NCI-H446 (cell line): Measurements from ENCODE around the gene NEUROG3.

ENCODE experiments used
- DNase-seq, 2 experiments: peaks; one replicate each; lab custom pipeline; 2025; lab: John Stamatoyannopoulos, UW

The NEUROG3 gene

GRCh38 chr10:69573056-69573806 lies at the start of gene NEUROG3:
Gene NEUROG3 (minus strand): TSS chr10:69573422. CDS start chr10:69573043, 379 bp downstream.
- DNase-seq: no peak

GRCh38 chr10:69620625-69621024 lies 47.4 kb upstream of the NEUROG3 start:
- DNase-seq: no peak

- DNase-seq: no peak
Observed at GRCh38 chr10:69619626-69620025, 46.4 kb upstream of the NEUROG3 start.

- no peak for DNase-seq
Observed at GRCh38 chr10:69618746-69619145, 45.5 kb upstream of the NEUROG3 start.

GRCh38 chr10:69616358-69616757 lies 43.1 kb upstream of the NEUROG3 start:
- no peak for DNase-seq

GRCh38 chr10:69614130-69614529 lies 40.9 kb upstream of the NEUROG3 start:
- DNase-seq: no peak

- DNase-seq: no peak
Observed at GRCh38 chr10:69612760-69613159, 39.5 kb upstream of the NEUROG3 start.

- no peak for DNase-seq
Observed at GRCh38 chr10:69609077-69609476, 35.9 kb upstream of the NEUROG3 start.

- DNase-seq: no peak
Observed at GRCh38 chr10:69600761-69601330, 27.6 kb upstream of the NEUROG3 start.

GRCh38 chr10:69588358-69588757 lies 15.1 kb upstream of the NEUROG3 start:
- no peak for DNase-seq

- no peak for DNase-seq
Observed at GRCh38 chr10:69584624-69585023, 11.4 kb upstream of the NEUROG3 start.

- no peak for DNase-seq
Observed at GRCh38 chr10:69583106-69583505, 9.9 kb upstream of the NEUROG3 start.

GRCh38 chr10:69580435-69580834 lies 7.2 kb upstream of the NEUROG3 start:
- no peak for DNase-seq

- no peak for DNase-seq
Observed at GRCh38 chr10:69579464-69580060, 6.3 kb upstream of the NEUROG3 start.

GRCh38 chr10:69578508-69578991 lies 5.3 kb upstream of the NEUROG3 start:
- DNase-seq: no peak

- DNase-seq: no peak
Observed at GRCh38 chr10:69577268-69578232, 4.3 kb upstream of the NEUROG3 start.

GRCh38 chr10:69576334-69577011 lies 3.3 kb upstream of the NEUROG3 start:
- no peak for DNase-seq

- DNase-seq: no peak
Observed at GRCh38 chr10:69575164-69575722, 2.0 kb upstream of the NEUROG3 start.

GRCh38 chr10:69574571-69574978 lies 1.4 kb upstream of the NEUROG3 start:
- no peak for DNase-seq

GRCh38 chr10:69572159-69573055 lies 815 bp downstream of the NEUROG3 start:
- DNase-seq: no peak
